ENCODE data around the gene NOS3.

Gene NOS3

GRCh38 chr7:151012031-151012692, 21.3 kb downstream of the NOS3 start:
- Histone ChIP-seq H3K9ac (ENCODE audit: insufficient read length, low read depth) (no peak overlapping the region), H3K4me1 (ENCODE audit: insufficient read depth, insufficient read length) (peaks cover 24% of the 10 kb centered on the region), H3K36me3 (ENCODE audit: insufficient read depth, insufficient read length, low read length) (peaks cover 12% of the 10 kb centered on the region), H3K9me3 (ENCODE audit: insufficient read depth, low read length) (no peaks in the 10 kb centered on the region), H3K4me3 (ENCODE audit: insufficient read length, low read depth) (no peak overlapping the region), H3K27me3 (ENCODE audit: insufficient read depth, insufficient read length) (no peaks in the 10 kb centered on the region)
- DNase-seq (ENCODE audit: low read depth, low spot score): no peak
- no peak for TF ChIP-seq ZNF274 (IDR thresholded peaks at IDR 0.05; ENCODE audit: low read depth, low read length)
- TF ChIP-seq YY1 (IDR thresholded peaks at IDR 0.05; ENCODE audit: insufficient read depth, insufficient read length): no peak
- TF ChIP-seq SUZ12 (IDR thresholded peaks at IDR 0.05; ENCODE audit: extremely low read depth, insufficient read depth, insufficient read length): no peak

- Histone ChIP-seq H3K9me3 (ENCODE audit: insufficient read depth, low read length) (no peaks in the 10 kb centered on the region), H3K27me3 (ENCODE audit: insufficient read depth, insufficient read length) (peaks cover 3% of the 10 kb centered on the region), H3K36me3 (ENCODE audit: insufficient read depth, insufficient read length, low read length) (peaks cover 12% of the 10 kb centered on the region), H3K4me1 (ENCODE audit: insufficient read depth, insufficient read length) (peaks cover 23% of the 10 kb centered on the region), H3K9ac (ENCODE audit: insufficient read length, low read depth) (no peak overlapping the region), H3K4me3 (ENCODE audit: insufficient read length, low read depth) (no peak overlapping the region)
- TF ChIP-seq YY1 (IDR thresholded peaks at IDR 0.05; ENCODE audit: insufficient read depth, insufficient read length): no peak
- TF ChIP-seq SUZ12 (IDR thresholded peaks at IDR 0.05; ENCODE audit: extremely low read depth, insufficient read depth, insufficient read length): no peak
- TF ChIP-seq ZNF274 (IDR thresholded peaks at IDR 0.05; ENCODE audit: low read depth, low read length): no peak
- DNase-seq (ENCODE audit: low read depth, low spot score): no peak
These were observed 22.1 kb downstream of the NOS3 start for GRCh38 chr7:151012911-151013347.

GRCh38 chr7:151013356-151013732, 22.5 kb downstream of the NOS3 start:
- Histone ChIP-seq H3K4me3 (ENCODE audit: insufficient read length, low read depth) (no peak overlapping the region), H3K4me1 (ENCODE audit: insufficient read depth, insufficient read length) (peaks cover 21% of the 10 kb centered on the region), H3K36me3 (ENCODE audit: insufficient read depth, insufficient read length, low read length) (peaks cover 12% of the 10 kb centered on the region), H3K9me3 (ENCODE audit: insufficient read depth, low read length) (no peaks in the 10 kb centered on the region), H3K9ac (ENCODE audit: insufficient read length, low read depth) (no peak overlapping the region), H3K27me3 (ENCODE audit: insufficient read depth, insufficient read length) (peaks cover 3% of the 10 kb centered on the region)
- no peak for DNase-seq (ENCODE audit: low read depth, low spot score)
- TF ChIP-seq SUZ12 (IDR thresholded peaks at IDR 0.05; ENCODE audit: extremely low read depth, insufficient read depth, insufficient read length) (no peak), ZNF274 (IDR thresholded peaks at IDR 0.05; ENCODE audit: low read depth, low read length) (no peak), YY1 (IDR thresholded peaks at IDR 0.05; ENCODE audit: insufficient read depth, insufficient read length) (no peak)

- no peak for DNase-seq (ENCODE audit: low read depth, low spot score)
- no peak overlapping the region for H3K4me3 ChIP-seq (ENCODE audit: insufficient read length, low read depth)
- H3K27me3 ChIP-seq (ENCODE audit: insufficient read depth, insufficient read length): peaks cover 3% of the 10 kb centered on the region
- H3K36me3 ChIP-seq (ENCODE audit: insufficient read depth, insufficient read length, low read length): peaks cover 12% of the 10 kb centered on the region
- no peak overlapping the region for H3K9ac ChIP-seq (ENCODE audit: insufficient read length, low read depth)
- TF ChIP-seq SUZ12 (IDR thresholded peaks at IDR 0.05; ENCODE audit: extremely low read depth, insufficient read depth, insufficient read length) (no peak), YY1 (IDR thresholded peaks at IDR 0.05; ENCODE audit: insufficient read depth, insufficient read length) (no peak), ZNF274 (IDR thresholded peaks at IDR 0.05; ENCODE audit: low read depth, low read length) (no peak)
- peaks cover 21% of the 10 kb centered on the region for H3K4me1 ChIP-seq (ENCODE audit: insufficient read depth, insufficient read length)
- H3K9me3 ChIP-seq (ENCODE audit: insufficient read depth, low read length): no peaks in the 10 kb centered on the region
These were observed 23.1 kb downstream of the NOS3 start for GRCh38 chr7:151013733-151014497.

GRCh38 chr7:151014950-151015349, 24.1 kb downstream of the NOS3 start:
- TF ChIP-seq SUZ12 (IDR thresholded peaks at IDR 0.05; ENCODE audit: extremely low read depth, insufficient read depth, insufficient read length) (no peak), ZNF274 (IDR thresholded peaks at IDR 0.05; ENCODE audit: low read depth, low read length) (no peak), YY1 (IDR thresholded peaks at IDR 0.05; ENCODE audit: insufficient read depth, insufficient read length) (no peak)
- Histone ChIP-seq H3K9ac (ENCODE audit: insufficient read length, low read depth) (no peak overlapping the region), H3K27me3 (ENCODE audit: insufficient read depth, insufficient read length) (peaks cover 3% of the 10 kb centered on the region), H3K4me1 (ENCODE audit: insufficient read depth, insufficient read length) (peaks cover 27% of the 10 kb centered on the region), H3K9me3 (ENCODE audit: insufficient read depth, low read length) (no peaks in the 10 kb centered on the region), H3K4me3 (ENCODE audit: insufficient read length, low read depth) (no peak overlapping the region), H3K36me3 (ENCODE audit: insufficient read depth, insufficient read length, low read length) (peaks cover 12% of the 10 kb centered on the region)
- DNase-seq (ENCODE audit: low read depth, low spot score): no peak

GRCh38 chr7:151015967-151016366, 25.1 kb downstream of the NOS3 start:
- no peak for TF ChIP-seq YY1 (IDR thresholded peaks at IDR 0.05; ENCODE audit: insufficient read depth, insufficient read length)
- no peak for TF ChIP-seq SUZ12 (IDR thresholded peaks at IDR 0.05; ENCODE audit: extremely low read depth, insufficient read depth, insufficient read length)
- TF ChIP-seq ZNF274 (IDR thresholded peaks at IDR 0.05; ENCODE audit: low read depth, low read length): no peak
- Histone ChIP-seq H3K4me1 (ENCODE audit: insufficient read depth, insufficient read length) (peaks cover 31% of the 10 kb centered on the region), H3K9ac (ENCODE audit: insufficient read length, low read depth) (no peak overlapping the region), H3K27me3 (ENCODE audit: insufficient read depth, insufficient read length) (peaks cover 3% of the 10 kb centered on the region), H3K36me3 (ENCODE audit: insufficient read depth, insufficient read length, low read length) (peaks cover 12% of the 10 kb centered on the region), H3K9me3 (ENCODE audit: insufficient read depth, low read length) (no peaks in the 10 kb centered on the region), H3K4me3 (ENCODE audit: insufficient read length, low read depth) (no peak overlapping the region)
- no peak for DNase-seq (ENCODE audit: low read depth, low spot score)

- H3K9me3 ChIP-seq (ENCODE audit: insufficient read depth, low read length): no peaks in the 10 kb centered on the region
- DNase-seq (ENCODE audit: low read depth, low spot score): no peak
- H3K9ac ChIP-seq (ENCODE audit: insufficient read length, low read depth): no peak overlapping the region
- peaks cover 33% of the 10 kb centered on the region for H3K4me1 ChIP-seq (ENCODE audit: insufficient read depth, insufficient read length)
- peaks cover 3% of the 10 kb centered on the region for H3K27me3 ChIP-seq (ENCODE audit: insufficient read depth, insufficient read length)
- TF ChIP-seq SUZ12 (IDR thresholded peaks at IDR 0.05; ENCODE audit: extremely low read depth, insufficient read depth, insufficient read length) (no peak), YY1 (IDR thresholded peaks at IDR 0.05; ENCODE audit: insufficient read depth, insufficient read length) (no peak), ZNF274 (IDR thresholded peaks at IDR 0.05; ENCODE audit: low read depth, low read length) (no peak)
- peaks cover 12% of the 10 kb centered on the region for H3K36me3 ChIP-seq (ENCODE audit: insufficient read depth, insufficient read length, low read length)
- H3K4me3 ChIP-seq (ENCODE audit: insufficient read length, low read depth): no peak overlapping the region
These were observed 25.7 kb downstream of the NOS3 start for GRCh38 chr7:151016505-151016904.
